ENCODE data around the gene MARCHF6.
"Not testable (repeated sequence)": the region's sequence is repeated elsewhere in the genome, so short reads cannot be mapped to it uniquely, and the experiment has no call there.

MARCHF6 gene

DNA sequence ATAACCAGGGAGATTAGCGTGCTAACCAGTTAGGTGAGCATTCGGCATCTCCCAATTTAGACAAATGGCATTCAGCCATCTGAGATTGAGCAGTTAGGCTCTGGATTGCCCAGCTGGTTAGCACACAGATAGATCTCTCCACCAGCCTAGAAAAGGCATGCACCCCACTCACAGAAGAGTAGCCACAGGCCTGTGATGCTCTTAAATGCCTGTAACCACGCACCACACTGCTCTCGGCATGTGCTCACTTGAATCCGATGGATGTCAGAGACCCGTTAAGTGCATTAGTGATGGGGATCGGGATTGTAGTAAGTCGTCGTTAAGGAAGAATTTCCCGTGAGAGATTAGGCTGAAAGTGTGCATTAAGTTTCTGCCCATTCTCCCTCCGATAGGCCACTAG, 23.0 kb downstream of the MARCHF6 start:
- DNase-seq (ENCODE audit: low spot score) = no peak

GRCh38 chr5:10377081-10377480, 23.6 kb downstream of the MARCHF6 start:
- DNase-seq (ENCODE audit: low spot score) = no peak

DNA sequence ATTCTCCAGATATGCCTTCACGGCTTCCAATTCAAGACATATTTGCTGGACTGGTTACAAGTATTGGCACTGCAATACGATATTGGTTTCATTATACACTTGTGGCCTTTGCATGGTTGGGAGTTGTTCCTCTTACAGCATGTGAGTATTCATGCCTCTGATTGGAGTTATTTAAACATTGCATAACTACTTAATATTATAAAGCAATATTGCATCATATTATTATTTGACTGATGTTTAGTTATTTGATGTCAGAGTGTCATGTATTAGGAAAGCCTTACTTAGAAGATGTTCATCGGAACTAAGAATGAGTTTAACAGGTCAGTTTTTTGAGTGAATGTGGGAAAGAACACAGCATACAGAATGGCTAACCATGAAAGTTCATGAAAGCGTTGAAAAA, 28.3 kb downstream of the MARCHF6 start:
- no peak for DNase-seq (ENCODE audit: low spot score)

DNA sequence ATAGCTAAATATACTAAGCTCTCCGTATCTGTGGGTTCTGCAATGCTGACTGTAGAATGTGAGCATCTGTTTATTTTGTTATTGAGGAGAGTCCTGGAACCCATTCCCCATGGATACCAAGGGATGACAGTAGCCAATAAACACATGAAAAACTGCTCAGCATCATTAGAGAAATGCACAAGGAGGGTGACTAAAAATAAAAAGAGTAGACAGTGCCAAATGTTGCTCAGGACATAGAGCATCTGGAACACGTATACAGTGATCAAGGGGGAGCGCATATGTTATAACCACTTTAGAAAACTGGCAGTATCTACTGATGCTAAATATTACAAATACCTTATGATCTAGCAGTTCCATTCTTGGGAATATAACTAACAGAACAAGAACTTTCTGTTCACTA, 31.0 kb downstream of the MARCHF6 start:
- no peak for DNase-seq (ENCODE audit: low spot score)

DNA sequence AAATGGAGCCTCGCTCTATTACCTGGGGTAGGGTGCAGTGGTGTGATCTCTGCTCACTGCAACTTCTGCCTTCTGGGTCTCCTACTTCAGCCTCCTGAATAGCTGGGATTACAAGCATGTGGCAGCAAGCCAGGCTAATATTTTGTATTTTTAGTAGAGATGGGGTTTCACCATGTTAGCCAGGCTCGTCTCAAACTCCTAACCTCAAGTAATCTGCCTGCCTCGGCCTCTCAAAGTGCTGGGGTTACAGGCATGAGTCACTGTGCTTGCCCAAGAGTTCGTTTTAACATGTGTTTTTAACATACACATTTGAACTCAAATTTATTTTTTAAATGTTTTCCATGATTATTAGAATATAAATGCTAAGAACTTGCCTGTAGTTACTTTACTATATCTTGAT, 34.2 kb downstream of the MARCHF6 start:
- no peak for DNase-seq (ENCODE audit: low spot score)

DNA sequence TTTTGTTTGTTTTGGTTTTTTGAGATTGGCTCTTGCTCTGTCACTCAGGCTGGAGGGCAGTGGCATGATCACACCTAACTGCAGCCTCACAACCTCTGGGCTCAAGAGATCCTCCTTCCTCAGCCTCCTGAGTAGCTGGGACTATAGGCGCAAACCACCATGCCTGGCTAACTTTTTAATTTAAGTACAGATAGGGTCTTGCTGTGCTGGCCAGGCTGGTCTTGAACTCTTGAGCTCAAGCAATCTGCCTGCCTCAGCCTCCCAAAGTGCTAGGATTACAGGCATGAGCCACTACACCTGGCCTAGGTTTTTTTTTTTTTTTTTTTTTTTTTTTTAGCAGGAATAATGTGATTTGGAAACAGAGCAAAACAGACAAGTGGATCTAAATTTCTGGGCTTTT, 37.6 kb downstream of the MARCHF6 start:
- DNase-seq (ENCODE audit: low spot score) = no peak

- not testable (repeated sequence) for DNase-seq (ENCODE audit: low spot score)
These were observed 39.3 kb downstream of the MARCHF6 start for GRCh38 chr5:10392567-10393328.

DNA sequence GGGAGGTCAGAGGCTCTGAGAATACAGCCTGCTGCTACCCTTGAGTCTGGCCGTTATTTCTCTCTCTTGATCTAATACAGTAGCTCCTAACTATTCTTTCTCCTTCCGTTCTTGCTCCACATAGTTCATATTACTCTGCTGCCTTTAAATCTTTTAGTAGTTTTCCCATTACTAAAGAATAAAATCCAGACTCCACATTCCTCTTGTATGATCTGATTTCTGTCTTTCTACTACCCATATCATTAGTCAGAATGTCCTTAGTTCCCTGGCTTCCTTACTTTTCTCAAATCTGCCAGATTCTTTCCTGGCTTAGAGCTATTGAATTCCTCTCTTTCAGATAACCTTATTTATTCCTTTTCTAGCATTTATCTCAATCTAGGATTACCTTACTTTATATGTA, 40.0 kb downstream of the MARCHF6 start:
- no peak for DNase-seq (ENCODE audit: low spot score)

GRCh38 chr5:10396552-10396951, 43.1 kb downstream of the MARCHF6 start:
- DNase-seq (ENCODE audit: low spot score) = no peak

DNA sequence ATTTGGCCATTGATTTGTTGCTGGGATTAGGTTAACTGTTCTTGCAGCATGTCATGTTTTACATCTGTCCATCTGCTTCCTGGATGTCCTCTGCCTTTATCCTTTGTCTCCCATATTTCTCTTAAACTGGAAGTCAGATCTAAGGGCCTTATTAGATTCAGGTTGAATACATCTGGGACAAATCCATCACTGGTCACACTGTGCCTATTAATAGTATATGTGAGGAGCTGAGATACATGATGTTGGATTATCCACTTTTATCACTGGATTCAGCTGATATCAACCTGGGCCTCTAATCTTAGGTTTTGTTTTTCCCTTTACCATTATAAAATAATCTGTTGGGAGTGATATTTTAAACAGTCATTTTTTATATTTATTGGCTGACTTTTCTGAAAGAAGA, 46.3 kb downstream of the MARCHF6 start:
- DNase-seq (ENCODE audit: low spot score) = no peak

GRCh38 chr5:10400411-10400810, 46.9 kb downstream of the MARCHF6 start:
- DNase-seq (ENCODE audit: low spot score) = no peak

DNA sequence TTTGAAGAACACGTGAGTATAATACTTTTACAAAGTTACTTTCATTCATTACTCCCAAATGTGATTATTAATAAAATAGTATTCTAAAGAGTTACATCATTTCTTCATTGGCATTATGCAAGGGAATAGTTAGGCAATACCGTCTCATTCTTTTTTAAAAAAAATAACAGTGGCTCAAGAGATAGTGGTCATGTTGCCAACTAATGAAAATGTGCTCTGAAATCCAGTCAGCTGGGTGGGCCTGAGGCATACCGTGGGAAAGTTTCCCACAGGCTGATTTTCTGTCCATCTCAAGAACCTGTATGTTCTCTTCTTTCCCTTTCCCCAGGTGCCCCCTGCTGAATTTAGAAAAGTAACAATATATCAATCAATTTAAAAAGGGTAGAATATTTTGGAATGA, 47.3 kb downstream of the MARCHF6 start:
- no peak for DNase-seq (ENCODE audit: low spot score)

DNA sequence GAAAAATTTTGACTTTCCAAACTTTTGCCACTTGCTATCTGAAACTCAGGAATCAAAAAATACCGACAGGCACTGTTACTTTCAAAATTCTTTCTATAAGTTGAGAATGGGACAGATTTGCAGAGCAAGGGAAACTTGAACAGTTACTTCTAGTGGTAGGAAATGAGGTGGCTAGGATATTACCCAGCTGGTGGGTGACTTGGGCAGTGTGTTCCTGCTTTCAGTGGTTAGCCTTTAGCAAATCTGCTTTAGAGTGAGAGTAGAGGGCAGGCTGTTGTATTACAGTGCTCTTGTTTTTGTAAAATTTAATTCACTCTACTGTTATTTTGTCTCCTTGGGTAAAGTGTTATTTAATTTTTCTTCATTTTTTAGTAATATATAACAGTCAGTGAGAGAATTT, 48.0 kb downstream of the MARCHF6 start:
- DNase-seq (ENCODE audit: low spot score) = no peak
